Measurements from ENCODE around the gene ERMARD.

Gene ERMARD

DNA sequence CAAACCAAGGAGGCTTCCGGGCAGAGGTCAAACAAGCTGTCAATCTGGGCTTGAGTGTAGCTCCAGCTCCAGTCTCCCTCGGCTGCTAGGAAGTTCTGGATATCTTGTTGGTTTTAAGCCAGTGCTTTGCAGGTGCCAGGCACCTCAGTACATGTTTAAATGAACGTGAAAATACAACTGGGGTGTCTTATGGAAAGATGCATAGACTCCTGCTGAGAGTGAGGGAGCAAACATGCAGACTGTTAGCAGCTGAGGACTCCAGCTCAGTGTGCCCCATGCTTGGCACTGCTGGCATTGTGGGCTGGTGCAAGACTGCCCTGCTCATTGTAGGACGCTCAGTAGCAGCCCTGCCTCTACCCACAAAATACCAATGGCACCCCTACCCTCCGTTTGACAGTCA is 28.5 kb downstream of the ERMARD start:
- H3K4me3 ChIP-seq (ENCODE audit: low read depth, low read length), result no peak overlapping the region
- DNase-seq (ENCODE audit: low read depth), result no peak

DNA sequence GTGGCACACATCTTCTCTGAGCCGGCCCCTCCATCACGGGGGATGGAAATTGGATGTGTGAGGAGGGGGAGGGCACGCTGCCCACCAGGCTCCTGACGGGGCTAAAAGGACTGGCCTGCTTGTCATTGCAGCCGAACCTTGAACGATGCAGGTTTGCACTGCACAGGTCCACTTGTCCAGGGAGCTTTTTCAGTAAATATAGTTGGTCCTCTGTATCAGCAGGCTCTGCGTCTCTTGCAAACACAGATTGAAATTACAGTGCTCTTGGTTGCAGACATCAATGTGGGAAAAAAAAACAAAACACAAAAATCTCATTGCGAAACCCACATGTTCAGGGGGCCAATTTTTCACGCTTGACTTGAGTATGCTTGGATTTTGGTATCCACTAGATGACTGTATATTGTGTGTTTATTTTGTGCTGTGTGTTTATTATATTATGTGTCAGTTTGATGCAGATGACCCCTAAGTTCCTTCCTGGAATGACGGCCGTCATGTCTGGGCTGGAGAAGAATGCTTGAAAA is 29.2 kb downstream of the ERMARD start:
- DNase-seq (ENCODE audit: low read depth), result no peak

DNA sequence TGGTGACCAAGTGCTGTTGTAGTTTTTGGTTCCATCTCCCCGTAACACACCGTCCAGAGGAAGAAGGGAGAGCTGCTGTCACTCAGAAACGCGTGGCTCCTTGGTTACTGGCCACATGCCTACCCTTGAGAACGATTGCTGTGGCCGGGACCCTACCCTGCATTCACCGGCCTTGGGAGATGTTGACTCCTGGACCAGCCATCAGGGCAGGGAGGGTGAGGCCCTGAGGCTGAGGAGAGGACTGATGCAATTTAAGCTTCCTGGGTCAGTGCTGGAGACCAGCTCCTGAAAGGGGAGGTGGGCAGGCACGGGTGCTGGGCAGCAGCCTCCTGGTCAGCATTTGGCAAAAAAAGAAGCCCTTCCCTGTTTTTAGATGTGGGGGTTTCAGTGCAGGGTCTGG is 31.5 kb downstream of the ERMARD start:
- no peak for DNase-seq (ENCODE audit: low read depth)
- H3K4me3 ChIP-seq (ENCODE audit: low read depth, low read length), result no peak overlapping the region

More for the DNA sequence above, 29.2 kb downstream of the ERMARD start:
- H3K4me3 ChIP-seq (ENCODE audit: low read depth, low read length), result no peak overlapping the region

DNA sequence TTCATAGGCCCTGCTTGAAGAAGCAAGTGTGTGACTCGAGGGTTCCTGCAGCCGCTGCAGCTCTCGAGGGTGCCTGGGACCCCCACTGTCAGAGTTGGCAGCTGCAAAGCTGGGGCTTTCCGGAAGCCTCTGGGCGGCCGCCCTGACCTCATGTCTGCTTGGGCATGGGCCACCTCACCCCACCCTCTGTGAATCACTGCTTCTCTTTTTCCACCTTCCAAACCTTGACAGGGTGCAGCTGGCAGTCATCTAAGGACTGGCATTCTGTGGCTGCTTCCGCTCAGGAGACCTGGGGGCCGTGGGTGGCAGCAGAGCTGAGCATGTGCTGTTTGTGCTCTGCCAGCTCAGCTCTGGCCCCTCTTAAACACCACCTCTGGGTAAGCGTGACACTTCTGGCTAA is 32.0 kb downstream of the ERMARD start:
- no peak for DNase-seq (ENCODE audit: low read depth)
- no peak overlapping the region for H3K4me3 ChIP-seq (ENCODE audit: low read depth, low read length)

DNA sequence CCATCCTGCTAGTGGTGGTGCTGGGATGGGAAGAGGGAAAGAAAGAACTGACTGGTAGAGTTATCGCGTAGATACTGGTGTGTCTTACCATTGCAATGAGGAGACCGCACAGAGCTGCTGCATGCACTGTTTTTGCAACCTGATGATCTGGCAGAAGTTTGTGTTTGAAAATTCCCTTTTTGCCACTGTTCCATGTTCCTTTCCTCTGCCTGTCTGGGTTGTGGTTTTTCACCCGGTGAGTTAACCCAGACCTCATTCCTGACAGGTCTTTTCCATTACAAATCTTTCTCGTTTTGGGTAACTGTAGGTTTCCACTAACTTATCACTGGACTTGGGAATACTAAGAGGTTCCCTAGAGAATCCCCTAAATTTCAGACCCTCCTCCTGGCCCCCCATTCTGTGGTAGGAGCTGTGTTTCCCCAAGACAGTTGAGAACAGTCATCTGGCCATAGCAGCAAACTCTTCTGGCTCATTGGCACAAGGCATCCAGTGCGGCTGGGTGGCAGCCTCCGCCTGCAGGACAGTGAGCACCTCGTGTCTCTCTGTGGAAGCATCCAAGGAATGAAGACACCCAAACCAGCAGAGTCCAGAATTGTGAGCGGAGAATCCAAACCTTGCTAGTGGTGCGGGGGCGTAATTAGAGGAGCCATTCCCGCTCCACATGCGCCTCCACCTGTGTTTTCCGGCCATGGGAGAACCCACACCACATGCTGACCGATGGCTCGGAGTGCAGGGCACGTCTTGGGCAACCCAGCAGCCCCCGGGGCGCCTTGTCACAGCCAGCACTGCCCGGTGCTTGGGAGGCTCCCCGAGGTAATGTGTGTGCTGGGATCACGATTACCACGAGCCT is 32.8 kb downstream of the ERMARD start:
- DNase-seq (ENCODE audit: low read depth), result no peak
- H3K4me3 ChIP-seq (ENCODE audit: low read depth, low read length), result no peak overlapping the region

DNA sequence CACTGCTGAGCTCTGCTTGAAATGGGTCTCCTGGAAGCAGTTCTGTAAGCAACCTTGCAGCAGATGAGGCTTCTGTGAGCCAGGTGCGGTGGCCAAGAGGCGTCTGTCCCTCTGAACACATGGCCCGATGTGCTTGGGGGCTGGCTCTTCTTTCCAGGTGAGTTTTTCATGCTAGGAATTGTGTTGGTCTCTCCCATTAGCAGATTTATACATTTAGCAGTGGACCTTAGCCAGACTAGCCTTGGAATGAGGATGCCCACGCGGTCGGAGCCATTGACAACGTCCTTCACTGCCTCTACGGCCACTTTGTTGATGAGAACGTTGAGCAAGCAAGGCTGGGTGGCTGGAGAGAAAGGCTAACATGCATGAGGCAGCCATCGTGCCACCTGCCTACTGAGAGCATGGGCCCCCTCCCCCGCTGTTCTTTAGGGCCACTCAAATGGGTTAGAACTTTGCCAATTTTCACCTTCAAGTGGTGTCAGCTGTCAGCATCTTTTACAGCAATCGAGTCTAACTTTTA is 33.5 kb downstream of the ERMARD start:
- DNase-seq (ENCODE audit: low read depth), result no peak

DNA sequence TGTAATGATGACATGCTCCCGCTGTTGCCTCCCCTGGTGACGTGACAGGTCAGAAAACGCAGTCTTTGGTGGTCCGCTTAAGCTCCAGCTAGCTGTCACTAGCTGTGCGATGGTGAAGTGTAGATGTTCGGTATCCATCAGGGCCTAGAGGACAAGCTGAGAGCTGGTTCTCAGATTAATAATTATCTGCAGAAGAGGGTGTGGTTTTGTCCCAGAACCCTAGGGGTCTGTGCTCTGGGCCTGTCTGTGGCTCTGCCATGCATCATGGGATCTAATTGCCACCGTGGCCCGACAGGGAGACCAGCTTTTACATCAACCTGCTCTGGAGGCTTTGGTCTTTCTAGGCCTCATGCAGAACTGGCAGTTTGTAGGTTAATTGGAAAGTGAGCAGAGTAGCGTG is 34.1 kb downstream of the ERMARD start:
- H3K4me3 ChIP-seq (ENCODE audit: low read depth, low read length), result no peak overlapping the region
- DNase-seq (ENCODE audit: low read depth), result no peak

More for the DNA sequence above, 33.5 kb downstream of the ERMARD start:
- H3K4me3 ChIP-seq (ENCODE audit: low read depth, low read length), result no peak overlapping the region

DNA sequence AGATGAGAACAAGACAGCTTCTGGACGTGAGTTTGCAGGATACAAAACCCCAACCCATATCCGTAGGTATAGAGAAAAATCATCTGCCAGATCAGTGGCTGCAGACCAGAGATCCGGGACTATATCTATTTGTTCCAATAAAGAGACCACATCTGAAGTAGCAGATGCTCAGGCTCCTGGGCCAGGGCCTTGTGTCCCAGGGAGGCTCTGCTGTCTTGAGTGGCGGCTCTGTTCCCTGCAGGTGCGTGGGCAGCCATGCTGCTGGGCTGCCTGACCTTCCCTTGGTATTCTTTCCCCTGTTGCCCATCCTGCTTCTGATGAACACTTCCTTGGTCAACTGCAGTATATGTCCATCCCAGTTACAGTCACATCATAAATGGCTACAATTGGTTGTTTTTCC is 34.9 kb downstream of the ERMARD start:
- no peak for DNase-seq (ENCODE audit: low read depth)
- no peak overlapping the region for H3K4me3 ChIP-seq (ENCODE audit: low read depth, low read length)

DNA sequence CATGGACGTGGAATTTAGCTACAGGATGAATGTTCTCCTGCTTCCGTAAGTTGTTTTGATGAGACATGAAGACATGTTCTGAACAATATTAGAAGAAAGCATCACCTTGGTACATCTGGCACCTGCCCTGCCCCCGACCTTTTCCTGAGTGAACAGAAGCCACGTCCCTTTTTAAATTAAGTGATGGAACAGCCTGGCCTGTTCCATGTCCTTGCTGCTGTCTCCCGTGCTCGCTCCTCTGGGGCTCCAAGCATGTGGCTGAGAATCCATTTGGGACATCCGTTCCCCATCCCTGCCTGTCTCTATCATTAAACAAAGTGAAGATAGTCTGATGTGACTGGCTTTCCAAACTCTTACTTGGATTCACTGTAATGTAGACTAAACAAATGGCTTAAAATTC is 36.4 kb downstream of the ERMARD start:
- no peak overlapping the region for H3K4me3 ChIP-seq (ENCODE audit: low read depth, low read length)
- no peak for DNase-seq (ENCODE audit: low read depth)

DNA sequence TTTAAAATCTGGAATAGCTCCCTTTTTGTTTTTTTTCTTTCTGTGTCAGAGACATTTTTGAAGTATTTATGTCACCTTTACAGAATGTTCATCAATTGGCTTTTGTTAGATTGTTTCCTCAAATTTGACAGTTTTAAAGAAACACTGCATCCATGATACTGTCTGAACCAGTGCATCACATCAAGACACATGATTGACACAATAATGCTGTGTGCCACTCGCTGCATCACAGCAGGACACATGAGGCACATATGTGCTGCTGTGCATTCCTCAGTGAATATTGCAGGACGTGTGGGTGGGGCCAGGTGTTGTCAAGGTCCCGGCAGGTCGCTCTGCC is 37.4 kb downstream of the ERMARD start:
- DNase-seq (ENCODE audit: low read depth), result no peak
- H3K4me3 ChIP-seq (ENCODE audit: low read depth, low read length), result no peak overlapping the region

DNA sequence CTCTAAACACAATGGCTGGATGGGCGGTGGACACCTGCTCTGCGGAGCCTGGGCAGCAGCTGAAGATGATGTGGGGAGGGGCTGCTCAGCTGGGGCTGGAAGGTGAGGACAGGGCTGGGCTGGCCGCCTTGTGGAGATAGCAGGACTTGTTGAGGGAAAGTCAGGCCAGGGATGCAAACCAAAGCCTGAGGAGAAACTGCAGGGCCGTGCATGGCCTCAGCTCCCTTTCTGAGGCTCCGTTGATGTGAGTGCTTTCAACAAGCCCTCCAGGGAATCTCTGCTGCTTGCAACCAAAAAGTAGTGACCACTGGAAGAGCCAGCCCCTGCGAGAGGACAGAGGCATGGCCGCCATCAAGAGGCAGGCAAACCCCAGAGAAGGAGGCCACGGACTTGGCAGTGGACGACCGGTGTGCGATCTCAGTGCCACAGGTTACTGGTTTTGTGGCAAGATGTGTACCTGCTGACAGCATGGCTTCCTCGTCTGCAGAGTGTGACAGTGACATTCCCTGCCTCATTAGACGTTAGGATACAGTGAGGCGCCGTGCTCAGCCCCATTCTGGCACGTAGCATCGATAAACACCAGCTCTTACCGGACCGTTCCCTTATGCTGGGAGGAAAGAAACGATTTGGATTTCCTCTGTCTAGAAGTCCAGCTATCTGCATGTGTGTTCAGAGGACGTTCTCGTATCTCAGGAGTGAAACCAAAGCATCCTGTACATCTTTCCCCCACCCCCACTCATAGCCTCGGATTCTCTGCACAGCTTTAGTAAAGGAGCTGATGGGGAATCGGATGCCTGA is 37.9 kb downstream of the ERMARD start:
- H3K4me3 ChIP-seq (ENCODE audit: low read depth, low read length), result peak overlapping the region; percentile 60
- DNase-seq (ENCODE audit: low read depth), result no peak

DNA sequence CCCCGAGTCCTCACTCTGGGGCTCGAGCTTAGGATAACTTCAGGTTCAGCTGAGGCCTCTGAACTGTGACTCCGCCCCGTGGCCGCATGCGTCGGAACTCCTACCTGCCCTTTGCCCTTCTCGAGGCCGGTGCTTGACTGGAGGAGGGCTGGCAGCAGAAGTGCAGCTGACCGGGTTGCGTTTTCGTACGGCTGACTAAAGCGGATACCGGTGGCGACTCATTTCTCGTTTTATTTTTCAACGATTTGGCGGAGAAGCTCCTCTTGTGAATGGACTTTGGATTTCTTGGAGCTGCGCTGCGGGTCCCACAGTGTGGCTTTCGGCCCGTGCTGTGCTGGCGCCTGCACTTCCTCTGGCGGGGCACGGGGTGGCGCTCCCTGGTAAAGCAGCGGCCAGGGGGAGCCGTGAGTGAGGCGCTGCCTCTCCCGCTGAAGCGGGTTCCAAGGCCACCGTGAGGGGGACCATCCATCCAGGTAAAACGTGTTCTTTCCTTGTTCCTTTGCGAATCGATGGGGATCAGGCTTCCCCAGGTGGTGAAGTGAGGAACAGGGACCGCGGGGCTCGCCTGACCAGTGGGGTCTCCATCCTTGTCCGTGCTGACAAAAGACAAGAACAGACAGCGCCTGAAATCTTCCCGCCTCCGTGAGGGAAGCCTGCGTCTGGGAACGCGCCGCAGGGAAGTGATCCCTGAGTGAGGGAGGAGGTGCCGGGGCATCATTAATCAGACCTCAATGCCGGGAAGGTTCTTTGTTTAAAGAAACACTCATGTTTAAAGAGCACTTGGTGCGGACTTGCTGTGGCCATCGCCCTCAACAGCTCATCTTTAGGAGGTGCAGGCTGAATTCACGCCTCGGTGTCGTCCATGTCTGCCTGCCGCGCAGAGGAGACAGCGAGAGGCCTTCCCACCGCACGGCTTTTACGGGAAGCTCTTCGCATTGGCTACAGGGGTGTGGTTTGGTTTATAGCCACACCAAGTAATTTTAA is 38.8 kb downstream of the ERMARD start:
- H3K4me3 ChIP-seq (ENCODE audit: low read depth, low read length), result peak overlapping the region; percentile 60
- peak; percentile 36 for DNase-seq (ENCODE audit: low read depth)

DNA sequence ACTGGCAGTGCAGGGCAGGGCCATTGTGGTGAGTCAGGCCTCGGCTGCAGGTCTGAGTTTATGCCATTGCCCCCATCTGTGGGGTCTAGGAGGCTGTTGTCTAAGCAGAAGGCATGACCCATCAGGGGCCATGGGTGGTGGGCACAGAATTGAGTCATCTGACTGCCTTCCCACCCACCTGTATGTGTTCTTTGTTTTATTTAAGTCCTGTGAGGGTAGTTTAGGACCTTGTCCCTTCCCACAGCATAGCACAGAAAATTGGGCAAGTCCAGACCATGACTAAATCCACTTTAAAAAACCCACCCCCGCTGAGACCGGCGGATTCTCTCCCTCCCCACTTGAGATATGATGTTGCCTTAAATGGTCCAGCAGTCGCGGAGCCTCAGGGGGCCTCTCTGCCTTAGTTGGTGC is 40.3 kb downstream of the ERMARD start:
- no peak for DNase-seq (ENCODE audit: low read depth)
- no peak overlapping the region for H3K4me3 ChIP-seq (ENCODE audit: low read depth, low read length)

DNA sequence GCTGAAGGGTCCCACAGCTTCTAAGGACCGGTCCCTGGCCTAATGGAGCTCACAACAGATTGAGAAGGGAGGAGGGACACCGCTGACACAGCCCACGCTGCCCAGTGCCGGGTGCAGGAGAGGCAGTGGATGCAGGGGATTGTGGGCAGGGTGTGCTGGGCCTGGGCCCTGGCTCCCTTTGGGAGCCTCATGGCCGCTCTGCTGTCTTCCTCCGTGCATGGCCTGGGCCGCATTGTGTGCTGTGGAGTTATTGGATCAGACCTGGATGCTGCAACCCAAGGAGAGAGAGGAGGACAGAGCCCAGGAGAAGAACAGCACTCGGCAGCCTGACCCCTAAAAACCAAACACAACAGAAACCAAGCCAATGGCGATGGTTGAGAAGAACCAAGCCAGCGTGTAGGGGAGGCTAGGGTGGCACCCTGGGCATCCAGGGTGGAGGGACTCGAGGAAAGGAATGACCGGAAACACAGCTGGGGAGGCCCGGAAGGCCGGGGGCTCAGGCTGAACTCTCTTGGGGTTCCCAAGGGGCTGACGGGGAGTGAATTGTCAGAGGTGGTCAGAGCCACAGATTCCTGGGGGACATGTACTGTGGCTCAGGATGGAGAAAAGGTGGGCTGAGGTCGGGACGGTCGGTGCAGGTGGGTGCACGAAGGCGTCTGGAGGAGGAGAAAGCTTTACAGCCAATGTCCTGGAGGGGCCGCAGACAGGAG is 41.0 kb downstream of the ERMARD start:
- H3K4me3 ChIP-seq (ENCODE audit: low read depth, low read length), result no peak overlapping the region
- no peak for DNase-seq (ENCODE audit: low read depth)

DNA sequence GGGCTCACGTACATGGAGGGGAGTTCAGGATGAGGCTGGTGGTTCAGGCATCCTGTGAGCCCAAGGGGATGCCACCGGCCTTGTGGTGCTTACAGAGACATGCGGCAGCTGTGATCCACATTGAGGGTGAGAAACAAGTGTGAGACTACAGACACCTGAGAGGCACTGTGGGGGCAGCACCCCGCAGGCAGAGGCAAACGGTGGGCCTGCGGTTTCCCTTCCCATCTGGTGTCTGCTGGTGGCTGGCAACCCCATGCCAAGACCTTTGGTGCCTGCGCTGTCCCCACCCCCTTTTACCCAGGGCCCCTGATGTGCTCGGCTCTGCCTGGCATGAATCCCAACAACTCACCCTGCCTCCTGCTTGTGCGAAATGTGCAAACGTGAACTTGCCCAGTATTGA is 42.0 kb downstream of the ERMARD start:
- no peak for DNase-seq (ENCODE audit: low read depth)
- H3K4me3 ChIP-seq (ENCODE audit: low read depth, low read length), result no peak overlapping the region

DNA sequence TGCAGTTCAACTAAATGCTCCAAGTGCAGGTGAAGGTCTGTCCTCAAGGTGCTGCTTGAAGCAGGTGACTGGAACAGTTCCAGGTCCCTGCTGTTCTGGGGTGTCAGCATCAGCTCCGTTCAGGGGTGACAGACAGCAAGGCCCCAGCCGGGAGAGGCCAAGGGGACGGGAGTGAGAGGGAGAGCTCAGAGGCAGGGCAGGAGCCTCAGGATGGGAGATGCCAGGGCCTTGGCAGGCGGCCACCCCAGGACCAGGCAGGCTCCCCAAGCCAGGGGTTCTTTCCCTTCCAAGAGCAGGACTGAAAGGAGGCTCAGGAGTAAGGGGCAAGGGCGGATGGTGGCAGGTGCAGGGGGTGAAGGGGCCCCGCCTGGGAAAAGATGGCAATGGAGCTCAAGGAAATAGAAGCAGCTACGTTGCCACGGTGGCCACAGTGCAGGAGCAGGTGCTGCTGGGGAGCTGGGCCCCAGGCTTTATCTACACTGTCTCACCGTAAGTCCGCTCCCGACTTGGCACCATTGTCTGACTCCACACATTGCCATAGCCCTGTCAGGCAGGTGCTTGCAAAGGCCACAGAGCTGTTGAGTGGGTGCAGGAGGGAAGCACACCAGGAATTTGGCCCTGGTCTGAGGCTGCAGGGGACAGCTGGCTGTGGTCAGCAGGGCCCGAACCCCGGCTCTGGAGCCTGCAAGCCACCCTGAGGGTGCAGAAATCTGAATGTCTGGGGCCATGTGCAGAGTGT is 43.1 kb downstream of the ERMARD start:
- DNase-seq (ENCODE audit: low read depth), result no peak
- H3K4me3 ChIP-seq (ENCODE audit: low read depth, low read length), result no peak overlapping the region

DNA sequence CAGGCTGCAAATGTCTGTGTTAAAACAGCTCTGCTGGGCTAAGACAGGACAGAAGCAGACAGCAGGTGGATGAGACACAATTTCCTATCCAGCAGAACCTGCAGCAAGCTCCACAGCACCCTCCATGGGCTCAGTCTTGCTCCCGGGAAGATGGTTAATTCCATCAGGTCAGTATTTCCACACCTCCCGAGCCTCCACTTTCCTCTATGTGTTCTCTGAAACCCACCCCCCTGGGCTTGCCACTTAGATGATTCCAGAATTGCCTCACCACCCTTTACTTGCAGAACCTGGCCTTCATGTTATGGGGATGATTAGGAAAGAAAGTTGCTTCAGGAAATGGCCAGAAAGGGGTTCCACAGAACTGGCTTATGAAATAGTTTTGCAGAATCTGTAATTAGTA is 43.8 kb downstream of the ERMARD start:
- DNase-seq (ENCODE audit: low read depth), result no peak
- no peak overlapping the region for H3K4me3 ChIP-seq (ENCODE audit: low read depth, low read length)

Data from skeletal muscle cell (primary cell).